Glutamatergic neuron (in vitro differentiated cells): Measurements from ENCODE around the gene ARHGDIA. TPM values are rescaled to one million over a fixed set of nuclear protein-coding genes. Genes with fewer than 3 reads are reported as not detected.

Experiments used
- DNase-seq: peaks from one replicate; pipeline ENCODE4 v3.0.0; 2022
- H3K27ac Mint-ChIP-seq: one replicate; pipeline ENCODE4 v1.8.0; 2020; ENCODE audit warnings: mild to moderate bottlenecking, mixed read lengths, inconsistent platforms; ENCODE audit not compliant: unreplicated experiment
- H3K27me3 Mint-ChIP-seq: one replicate; pipeline ENCODE4 v1.8.0; 2020; ENCODE audit warnings: mild to moderate bottlenecking, moderate library complexity, mixed read lengths, inconsistent platforms; ENCODE audit not compliant: unreplicated experiment
- H3K36me3 Mint-ChIP-seq: one replicate; pipeline ENCODE4 v1.8.0; 2020; ENCODE audit warnings: mild to moderate bottlenecking, mixed read lengths, inconsistent platforms; ENCODE audit not compliant: unreplicated experiment
- H3K4me1 Mint-ChIP-seq: one replicate; pipeline ENCODE4 v1.8.0; 2020; ENCODE audit warnings: mild to moderate bottlenecking, low read depth, mixed read lengths, inconsistent platforms; ENCODE audit not compliant: unreplicated experiment
- H3K4me3 Mint-ChIP-seq: one replicate; pipeline ENCODE4 v1.8.0; 2020; ENCODE audit warnings: mild to moderate bottlenecking, mixed read lengths, inconsistent platforms; ENCODE audit not compliant: unreplicated experiment
- H3K9me3 Mint-ChIP-seq: one replicate; pipeline ENCODE4 v1.8.0; 2020; ENCODE audit warnings: mild to moderate bottlenecking, moderate library complexity, mixed read lengths, inconsistent platforms; ENCODE audit not compliant: unreplicated experiment
- total RNA-seq: library from RNA; stranded (reverse); fragmentation: NEBNext Ultra II Directional; extraction: Animal tissue kit (Norgen Biotek cat#: 25700); gene quantifications from one replicate; pipeline ENCODE4 v1.2.1, GENCODE V29; 2021; ENCODE audit not compliant: unreplicated experiment
- TF ChIP-seq, protein P1 (sequence below): fragments of 200-600 bp; sonication (generic); IDR thresholded peaks from one replicate; pipeline ENCODE4 v1.5.0; 2021; ENCODE audit not compliant: partially characterized antibody, unreplicated experiment

Gene ARHGDIA
- total RNA-seq, 1 donor from 2014 or later, result 432 TPM

DNA sequence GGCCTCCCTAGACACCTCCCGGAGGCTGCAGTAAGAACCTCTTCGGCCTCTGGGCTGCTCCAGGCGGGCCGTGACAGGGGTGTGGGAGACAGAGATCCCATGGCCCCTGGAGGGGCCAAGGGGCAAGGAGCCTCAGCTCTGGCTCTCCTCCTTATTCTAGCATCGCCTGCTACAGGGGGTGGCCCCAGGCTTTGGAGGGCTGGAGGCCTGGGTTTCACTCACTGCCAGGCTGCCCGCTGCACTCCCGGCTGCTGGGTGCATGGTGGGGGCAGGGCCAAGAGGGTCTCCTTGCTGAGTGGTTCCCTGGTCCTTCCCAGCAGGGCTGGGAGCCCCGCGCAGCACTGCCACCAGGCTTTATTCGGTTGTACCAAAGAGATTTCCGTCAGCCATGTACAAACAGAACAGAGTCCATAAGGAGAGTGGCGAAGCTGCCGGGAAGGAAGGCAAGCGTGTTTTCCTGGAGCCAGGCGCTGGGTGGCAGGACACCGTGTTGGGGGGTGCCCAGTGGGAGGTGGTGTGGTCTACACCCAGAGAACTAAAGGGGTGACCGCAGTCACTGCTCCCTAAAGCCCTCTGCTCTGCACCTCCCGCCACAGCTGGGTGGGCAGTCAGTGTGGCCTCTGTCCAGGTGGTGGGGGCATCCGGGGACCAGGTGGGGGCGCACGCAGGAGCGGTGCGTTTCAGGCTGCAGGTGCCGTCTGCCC is 32.9 kb upstream of the ARHGDIA start:
- no peak for DNase-seq
- Mint-ChIP-seq H3K27me3 (peaks cover 5% of the 10 kb centered on the region), H3K36me3 (no peaks in the 10 kb centered on the region), H3K4me3 (no peak overlapping the region), H3K9me3 (peaks cover 4% of the 10 kb centered on the region), H3K4me1 (no peaks in the 10 kb centered on the region), H3K27ac (no peak overlapping the region)
- TF ChIP-seq, protein P1, sequence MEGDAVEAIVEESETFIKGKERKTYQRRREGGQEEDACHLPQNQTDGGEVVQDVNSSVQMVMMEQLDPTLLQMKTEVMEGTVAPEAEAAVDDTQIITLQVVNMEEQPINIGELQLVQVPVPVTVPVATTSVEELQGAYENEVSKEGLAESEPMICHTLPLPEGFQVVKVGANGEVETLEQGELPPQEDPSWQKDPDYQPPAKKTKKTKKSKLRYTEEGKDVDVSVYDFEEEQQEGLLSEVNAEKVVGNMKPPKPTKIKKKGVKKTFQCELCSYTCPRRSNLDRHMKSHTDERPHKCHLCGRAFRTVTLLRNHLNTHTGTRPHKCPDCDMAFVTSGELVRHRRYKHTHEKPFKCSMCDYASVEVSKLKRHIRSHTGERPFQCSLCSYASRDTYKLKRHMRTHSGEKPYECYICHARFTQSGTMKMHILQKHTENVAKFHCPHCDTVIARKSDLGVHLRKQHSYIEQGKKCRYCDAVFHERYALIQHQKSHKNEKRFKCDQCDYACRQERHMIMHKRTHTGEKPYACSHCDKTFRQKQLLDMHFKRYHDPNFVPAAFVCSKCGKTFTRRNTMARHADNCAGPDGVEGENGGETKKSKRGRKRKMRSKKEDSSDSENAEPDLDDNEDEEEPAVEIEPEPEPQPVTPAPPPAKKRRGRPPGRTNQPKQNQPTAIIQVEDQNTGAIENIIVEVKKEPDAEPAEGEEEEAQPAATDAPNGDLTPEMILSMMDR, result no peak

DNA sequence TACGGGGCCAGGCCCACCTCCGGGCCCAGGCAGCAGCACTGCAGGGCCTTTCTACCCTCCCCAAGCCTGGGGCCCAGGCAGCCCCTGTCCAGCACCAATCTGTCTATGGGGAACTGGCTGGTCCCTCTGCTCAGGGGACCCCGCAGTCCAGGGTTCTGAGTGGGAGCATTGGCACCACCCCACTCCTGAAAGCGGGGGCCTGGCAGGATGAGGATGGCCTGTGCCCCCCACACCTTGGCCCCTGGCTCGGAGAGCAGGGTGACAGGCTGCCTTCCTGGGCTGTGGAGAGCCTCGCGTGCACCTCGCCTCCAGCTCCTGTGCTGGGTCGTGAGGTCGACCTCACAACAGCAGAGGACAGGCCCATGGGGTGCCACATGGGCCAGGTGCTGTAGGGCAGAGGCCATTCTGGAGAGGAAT is 32.3 kb upstream of the ARHGDIA start:
- Mint-ChIP-seq H3K36me3 (no peaks in the 10 kb centered on the region), H3K27me3 (peaks cover 5% of the 10 kb centered on the region), H3K27ac (no peak overlapping the region), H3K4me1 (no peaks in the 10 kb centered on the region), H3K9me3 (peaks cover 4% of the 10 kb centered on the region), H3K4me3 (no peak overlapping the region)
- no peak for DNase-seq
- TF ChIP-seq, protein P1, result no peak

DNA sequence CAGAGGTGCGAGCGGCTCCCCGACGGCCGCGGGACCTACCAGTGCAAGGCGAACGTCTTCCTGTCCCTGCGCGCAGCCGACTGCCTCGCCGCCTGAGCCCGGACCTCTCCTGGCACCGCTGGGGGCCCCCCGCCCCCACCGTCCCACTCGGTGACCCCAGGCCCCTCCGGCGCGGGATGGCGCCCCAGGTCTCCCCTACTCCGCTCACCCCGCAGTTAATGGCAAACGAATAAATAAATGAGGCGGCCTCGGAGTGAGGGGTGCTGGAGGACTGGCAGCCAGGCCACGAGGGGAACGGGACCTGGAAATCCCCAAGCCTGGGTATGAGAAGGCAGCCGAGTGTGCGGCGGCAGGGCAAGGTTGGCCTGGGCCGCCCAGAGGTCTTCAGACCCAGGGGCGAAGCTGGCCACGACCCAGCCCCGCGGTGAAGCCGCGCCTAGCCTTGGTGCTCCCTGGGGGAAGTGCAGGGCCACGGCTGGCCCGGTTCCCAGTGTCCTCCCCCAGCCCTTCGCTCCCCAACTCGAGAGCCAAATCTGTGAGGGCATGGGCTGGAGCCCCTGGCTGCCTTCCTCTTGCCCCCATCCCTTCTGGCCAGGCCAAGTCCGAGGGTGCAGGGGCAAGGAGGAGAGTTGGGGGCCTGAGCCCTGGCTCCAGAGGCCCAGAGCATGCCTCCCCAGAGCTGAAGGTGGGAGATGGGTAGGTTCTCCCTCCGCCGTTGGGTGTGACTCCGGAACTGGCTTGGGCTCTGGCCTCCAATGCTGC is 31.7 kb upstream of the ARHGDIA start:
- Mint-ChIP-seq H3K27me3 (peaks cover 5% of the 10 kb centered on the region), H3K4me1 (no peaks in the 10 kb centered on the region), H3K27ac (no peak overlapping the region), H3K4me3 (no peak overlapping the region), H3K9me3 (peaks cover 4% of the 10 kb centered on the region), H3K36me3 (no peaks in the 10 kb centered on the region)
- no peak for DNase-seq
- TF ChIP-seq, protein P1, result no peak

DNA sequence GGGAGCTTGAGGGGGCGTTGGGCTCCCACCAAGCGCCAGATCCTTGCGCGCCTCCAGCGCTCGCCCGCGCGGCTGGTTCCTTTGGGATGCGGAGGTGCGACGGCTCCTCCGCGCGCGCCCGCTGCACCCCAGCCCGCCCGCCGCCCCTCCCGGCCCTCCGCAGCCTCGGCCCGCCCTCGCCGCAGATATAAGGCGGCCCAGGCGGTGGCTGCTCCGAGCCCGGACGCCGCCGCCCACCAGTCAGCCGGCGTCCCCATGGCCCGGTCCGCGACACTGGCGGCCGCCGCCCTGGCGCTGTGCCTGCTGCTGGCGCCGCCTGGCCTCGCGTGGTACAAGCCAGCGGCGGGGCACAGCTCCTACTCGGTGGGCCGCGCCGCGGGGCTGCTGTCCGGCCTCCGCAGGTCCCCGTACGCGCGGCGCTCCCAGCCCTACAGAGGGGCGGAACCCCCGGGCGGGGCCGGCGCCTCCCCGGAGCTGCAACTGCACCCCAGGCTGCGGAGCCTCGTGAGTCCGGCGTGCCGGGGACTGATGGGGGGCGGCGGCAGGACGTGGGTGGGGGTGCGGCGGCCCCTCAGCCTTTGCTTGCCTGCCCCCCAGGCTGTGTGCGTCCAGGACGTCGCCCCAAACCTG is 31.0 kb upstream of the ARHGDIA start, which contains the start of gene NPB:
NPB (plus strand) TSS at position 216 of the 630 bp plus-strand sequence; CDS start at position 256, 40 bp downstream.
- peak; percentile 58 for DNase-seq
- no peak within 1 kb of the TSS for H3K4me3 Mint-ChIP-seq

More for the DNA sequence above, 31.0 kb upstream of the ARHGDIA start, which contains the start of gene NPB:
- peaks cover 4% of the 10 kb centered on the region for H3K9me3 Mint-ChIP-seq
- peaks cover 5% of the 10 kb centered on the region for H3K27me3 Mint-ChIP-seq
- no peak within 1 kb of the TSS for H3K27ac Mint-ChIP-seq
- TF ChIP-seq, protein P1, result no peak
- H3K36me3 Mint-ChIP-seq, result no peaks in the 10 kb centered on the region
- no peaks in the 10 kb centered on the region for H3K4me1 Mint-ChIP-seq
